Skeletal muscle tissue (tissue), 4 donors: ENCODE measurements around the gene STK11. TPM values are rescaled to one million over a fixed set of nuclear protein-coding genes. Genes with fewer than 3 reads are reported as not detected.
A peak's percentile ranks its signal among the peaks of the same experiment; 100 is the strongest.

Source experiments
- H3K27ac ChIP-seq: one replicate; pipeline ENCODE4 v1.7.0; 2013; ENCODE audit warnings: mild to moderate bottlenecking, low read depth, low read length, inconsistent platforms
- H3K27me3 ChIP-seq, 3 donors: one replicate each; pipeline ENCODE4 v1.7.0; 2013; ENCODE audit warnings: low read length in 3 of 3; ENCODE audit not compliant: control insufficient read depth in 3 of 3, insufficient read depth in 3 of 3
- H3K36me3 ChIP-seq, 3 donors: one replicate each; pipeline ENCODE4 v1.7.0; 2013; ENCODE audit warnings: low read length in 3 of 3; ENCODE audit not compliant: control insufficient read depth in 3 of 3, insufficient read depth in 3 of 3
- H3K4me1 ChIP-seq, 3 donors: one replicate each; pipeline ENCODE4 v1.7.0; 2013; ENCODE audit warnings: low read length in 3 of 3, mild to moderate bottlenecking in 3 of 3; ENCODE audit not compliant: control insufficient read depth in 3 of 3, insufficient read depth in 3 of 3
- H3K4me3 ChIP-seq, 3 donors: one replicate each; pipeline ENCODE4 v1.7.0; 2013; ENCODE audit warnings: low read length in 3 of 3
- H3K9ac ChIP-seq, 3 donors: one replicate each; pipeline ENCODE4 v1.7.0; 2013; ENCODE audit warnings: low read length in 3 of 3, mild to moderate bottlenecking in 3 of 3, moderate library complexity in 2 of 3, low read depth in 1 of 3
- H3K9me3 ChIP-seq, 3 donors: one replicate each; pipeline ENCODE4 v1.7.0; 2013; ENCODE audit warnings: low read length in 3 of 3; ENCODE audit not compliant: control insufficient read depth in 3 of 3
- total RNA-seq: library from RNA; depleted of rRNA; stranded (reverse); fragments of >200 nt; gene quantifications from one replicate; pipeline ENCODE4 v1.2.3, GENCODE V29; 2014
- donor health status: Osteomylitis.

The STK11 gene
- total RNA-seq, 1 donor from 2014 or later, result 51.7 TPM

- Histone ChIP-seq H3K4me1 (peaks cover 69 to 75% (median 70%) of the 10 kb centered on the region in 3 donors), H3K36me3 (peaks cover 41 to 45% (median 42%) of the 10 kb centered on the region in 3 donors), H3K27me3 (no peaks in the 10 kb centered on the region), H3K27ac (peak overlapping the region; percentile 93), H3K4me3 (peak overlapping the region; percentile 16 to 43 (median 35)), H3K9me3 (no peaks in the 10 kb centered on the region), H3K9ac (peak overlapping the region in 2 of 3 donors; percentile 43 to 98)
Measured at GRCh38 chr19:1273263-1274041, 67.9 kb downstream of the STK11 start.

GRCh38 chr19:1274081-1274851, 68.7 kb downstream of the STK11 start:
- H3K4me1 ChIP-seq, result peaks cover 64 to 71% (median 66%) of the 10 kb centered on the region in 3 donors
- peaks cover 47 to 51% (median 49%) of the 10 kb centered on the region in 3 donors for H3K36me3 ChIP-seq
- no peaks in the 10 kb centered on the region for H3K9me3 ChIP-seq
- peak overlapping the region; percentile 93 for H3K27ac ChIP-seq
- H3K4me3 ChIP-seq, result peak overlapping the region in 2 of 3 donors; percentile 91 to 92
- H3K27me3 ChIP-seq, result no peaks in the 10 kb centered on the region
- H3K9ac ChIP-seq, result peak overlapping the region in 2 of 3 donors; percentile 71 to 98

- H3K36me3 ChIP-seq, result peaks cover 50 to 54% (median 50%) of the 10 kb centered on the region in 3 donors
- H3K27me3 ChIP-seq, result no peaks in the 10 kb centered on the region
- peak overlapping the region; percentile 70 to 98 (median 71) for H3K9ac ChIP-seq
- peaks cover 62 to 73% (median 63%) of the 10 kb centered on the region in 3 donors for H3K4me1 ChIP-seq
- no peaks in the 10 kb centered on the region for H3K9me3 ChIP-seq
- H3K4me3 ChIP-seq, result peak overlapping the region in 2 of 3 donors; percentile 91 to 92
- H3K27ac ChIP-seq, result peak overlapping the region; percentile 93
Measured at GRCh38 chr19:1274852-1275259, 69.3 kb downstream of the STK11 start.

GRCh38 chr19:1275260-1275975, 69.8 kb downstream of the STK11 start, which contains the start of gene FAM174C:
Gene FAM174C, plus strand, starts transcription at chr19:1275530. Its CDS starts 20 bp downstream, at chr19:1275550.
- Histone ChIP-seq H3K4me3 (peak within 1 kb of the TSS; percentile 72 to 92 (median 91)), H3K27me3 (no peaks in the 10 kb centered on the region), H3K4me1 (peaks cover 57 to 69% (median 60%) of the 10 kb centered on the region in 3 donors), H3K9ac (peak within 1 kb of the TSS; percentile 83 to 98 (median 88)), H3K9me3 (no peaks in the 10 kb centered on the region), H3K36me3 (peaks cover 50 to 56% (median 50%) of the 10 kb centered on the region in 3 donors), H3K27ac (peak within 1 kb of the TSS; percentile 93)

GRCh38 chr19:1275976-1276627, 70.5 kb downstream of the STK11 start:
- Histone ChIP-seq H3K27me3 (no peaks in the 10 kb centered on the region), H3K27ac (peak overlapping the region; percentile 93), H3K4me3 (peak overlapping the region; percentile 72 to 92 (median 91)), H3K9me3 (no peaks in the 10 kb centered on the region), H3K36me3 (peaks cover 45 to 51% (median 45%) of the 10 kb centered on the region in 3 donors), H3K9ac (peak overlapping the region; percentile 72 to 98 (median 83)), H3K4me1 (peaks cover 50 to 62% (median 53%) of the 10 kb centered on the region in 3 donors)

GRCh38 chr19:1276628-1277022, 71.0 kb downstream of the STK11 start:
- H3K9ac ChIP-seq, result peak overlapping the region; percentile 72 to 98 (median 83)
- H3K4me1 ChIP-seq, result peaks cover 45 to 57% (median 47%) of the 10 kb centered on the region in 3 donors
- peak overlapping the region; percentile 93 for H3K27ac ChIP-seq
- peaks cover 39 to 46% (median 40%) of the 10 kb centered on the region in 3 donors for H3K36me3 ChIP-seq
- H3K9me3 ChIP-seq, result no peaks in the 10 kb centered on the region
- H3K4me3 ChIP-seq, result peak overlapping the region in 1 of 3 donors; percentile 92
- no peaks in the 10 kb centered on the region for H3K27me3 ChIP-seq

GRCh38 chr19:1277061-1277460, 71.5 kb downstream of the STK11 start:
- Histone ChIP-seq H3K4me3 (no peak overlapping the region), H3K27ac (no peak overlapping the region), H3K9me3 (no peaks in the 10 kb centered on the region), H3K9ac (no peak overlapping the region), H3K27me3 (no peaks in the 10 kb centered on the region), H3K4me1 (peaks cover 40 to 53% (median 43%) of the 10 kb centered on the region in 3 donors), H3K36me3 (peaks cover 35 to 41% (median 36%) of the 10 kb centered on the region in 3 donors)
